Activated T-cell treated with anti-CD3 and anti-CD28 coated beads for 24 hours (primary cell): ENCODE measurements around the gene CA11.
"Not testable (repeated sequence)": the region's sequence is repeated elsewhere in the genome, so short reads cannot be mapped to it uniquely, and the experiment has no call there.

Source experiments
- DNase-seq: peaks from one replicate; pipeline ENCODE4 v3.0.0-alpha.2; 2020; ENCODE audit warnings: low read depth

Gene CA11

GRCh38 chr19:48646001-48646721 is at the start of gene CA11:
TSS of gene CA11 (minus strand) at chr19:48646187. CDS start at chr19:48645632, 555 bp downstream.
- DNase-seq: peak; percentile 86

- not testable (repeated sequence) for DNase-seq
Observed at GRCh38 chr19:48693629-48694028, 47.6 kb upstream of the CA11 start.

DNA sequence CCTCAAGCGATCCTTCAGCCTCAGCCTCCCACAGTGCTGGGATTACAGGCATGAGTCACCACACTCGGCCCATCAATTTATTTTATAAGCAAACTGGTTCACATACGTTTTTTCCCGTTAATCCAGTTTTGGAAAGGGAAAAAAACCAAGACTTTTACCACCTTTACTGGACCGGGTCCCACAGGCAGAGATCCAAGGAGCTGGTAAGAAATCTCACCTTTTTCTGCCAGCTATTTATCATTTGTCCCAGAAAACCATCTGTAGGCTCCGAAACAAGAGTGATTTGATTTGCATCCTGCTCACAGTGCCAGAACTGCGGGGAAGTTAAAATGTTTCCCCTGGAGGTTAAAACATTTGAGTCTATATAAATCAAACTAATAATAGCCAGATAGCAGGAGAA is 43.5 kb upstream of the CA11 start:
- DNase-seq: no peak

DNA sequence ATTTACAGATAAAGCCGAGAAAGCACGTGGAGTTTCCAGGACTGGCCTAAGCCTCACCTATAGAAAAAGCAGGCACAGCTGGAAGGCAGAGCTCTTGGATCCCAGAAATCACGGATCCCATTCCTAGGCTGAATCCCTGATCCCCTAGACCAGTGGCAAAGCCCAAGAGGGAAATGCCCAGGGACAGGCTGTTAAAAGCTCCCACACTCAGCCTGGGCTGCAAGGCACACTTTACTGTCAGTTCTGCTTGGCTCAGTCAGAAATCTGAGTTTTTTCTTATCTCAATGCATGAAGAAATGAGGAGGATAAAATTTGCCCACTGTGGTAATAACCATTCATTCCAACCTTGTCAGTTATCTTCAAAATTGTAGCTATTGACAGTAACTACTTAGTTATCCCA is 41.8 kb upstream of the CA11 start:
- no peak for DNase-seq

- not testable (repeated sequence) for DNase-seq
Observed at GRCh38 chr19:48686637-48687036, 40.6 kb upstream of the CA11 start.

GRCh38 chr19:48686088-48686487 is 40.1 kb upstream of the CA11 start:
- no peak for DNase-seq

- no peak for DNase-seq
Observed at GRCh38 chr19:48685583-48685982, 39.6 kb upstream of the CA11 start.

DNA sequence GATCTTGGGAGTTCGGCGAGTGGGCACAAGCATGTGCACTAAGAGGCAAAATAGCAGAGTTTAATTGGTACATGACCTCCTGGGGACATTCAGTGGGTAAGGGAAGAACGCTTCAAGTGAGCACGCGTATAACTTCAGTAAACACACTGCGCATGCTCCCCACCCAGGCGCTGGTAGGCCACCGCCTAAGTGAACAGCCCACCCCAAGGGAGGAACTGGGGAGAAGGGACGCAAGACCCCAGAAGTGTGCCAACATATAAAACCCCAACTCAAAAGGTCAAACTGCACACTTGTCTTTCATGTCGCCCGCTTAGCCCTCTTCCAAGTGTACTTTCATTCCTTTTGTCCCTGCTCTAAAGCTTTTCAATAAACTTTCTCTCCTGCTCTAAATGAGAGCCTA is 37.4 kb upstream of the CA11 start:
- peak; percentile 16 for DNase-seq

DNA sequence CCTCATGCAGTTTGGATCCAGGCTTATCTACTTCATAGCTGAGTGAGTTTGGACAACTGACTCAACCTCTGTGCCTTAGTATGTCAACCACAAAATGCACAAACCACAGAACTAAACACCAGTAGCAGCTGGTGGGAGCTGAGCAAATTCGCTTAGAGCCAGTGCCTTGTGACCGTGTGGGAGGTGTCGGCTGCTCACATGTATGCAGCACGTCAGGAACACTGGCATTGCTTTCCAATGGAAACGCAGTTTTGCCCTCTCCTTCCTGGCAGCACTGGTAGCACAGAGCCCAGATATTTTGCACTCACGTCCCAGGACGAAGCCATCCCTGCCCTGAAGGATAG is 35.1 kb upstream of the CA11 start:
- no peak for DNase-seq

DNA sequence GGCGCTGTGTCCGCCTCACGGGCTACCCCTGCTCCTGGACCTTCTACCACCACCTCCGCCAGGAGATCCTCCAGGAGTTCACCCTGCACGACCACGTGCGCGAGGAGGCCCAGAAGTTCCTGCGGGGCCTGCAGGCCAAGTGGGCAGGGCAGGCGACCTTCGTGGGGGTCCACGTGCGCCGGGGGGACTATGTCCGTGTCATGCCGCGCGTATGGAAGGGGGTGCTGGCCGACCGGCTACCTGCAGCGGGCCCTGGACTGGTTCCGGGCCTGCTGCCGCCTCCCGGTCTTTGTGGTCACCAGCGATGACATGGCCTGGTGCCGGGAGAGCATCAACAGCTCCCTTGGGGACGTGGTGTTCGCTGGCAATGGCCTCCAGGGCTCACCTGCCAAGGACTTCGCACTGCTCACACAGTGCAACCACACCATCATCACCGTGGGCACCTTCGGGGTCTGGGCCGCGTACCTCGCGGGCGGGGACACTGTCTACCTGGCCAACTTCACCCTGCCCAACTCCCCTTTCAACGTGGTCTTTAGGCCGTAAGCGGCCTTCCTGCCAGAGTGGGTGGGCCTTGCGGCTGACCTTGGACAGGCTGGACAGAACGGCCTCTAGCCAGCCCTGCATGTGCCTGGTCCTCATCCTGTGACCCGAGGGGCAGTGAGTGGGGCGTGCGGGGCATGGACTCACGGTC is 34.6 kb upstream of the CA11 start:
- no peak for DNase-seq

- DNase-seq: not testable (repeated sequence)
Observed at GRCh38 chr19:48680006-48680405, 34.0 kb upstream of the CA11 start.

DNA sequence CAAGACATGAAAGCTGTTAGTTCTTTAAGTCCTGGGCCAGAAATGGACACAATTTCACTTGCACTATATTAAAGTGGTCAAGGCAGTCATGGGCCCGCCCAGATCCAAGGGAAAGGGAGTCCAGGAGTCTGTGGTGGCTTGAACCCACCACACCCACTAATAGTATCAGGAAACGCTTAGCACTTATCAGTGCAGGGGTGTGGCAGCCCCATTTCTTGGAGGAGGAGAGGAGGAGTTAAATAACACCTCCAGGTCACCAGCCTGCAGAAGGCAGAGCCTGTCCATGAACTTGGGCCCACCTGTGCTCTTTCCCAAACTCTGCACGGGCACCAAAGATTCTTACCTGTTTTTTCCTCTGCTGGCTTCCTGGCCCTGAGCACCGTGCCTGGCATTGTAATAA is 32.2 kb upstream of the CA11 start:
- DNase-seq: no peak

DNA sequence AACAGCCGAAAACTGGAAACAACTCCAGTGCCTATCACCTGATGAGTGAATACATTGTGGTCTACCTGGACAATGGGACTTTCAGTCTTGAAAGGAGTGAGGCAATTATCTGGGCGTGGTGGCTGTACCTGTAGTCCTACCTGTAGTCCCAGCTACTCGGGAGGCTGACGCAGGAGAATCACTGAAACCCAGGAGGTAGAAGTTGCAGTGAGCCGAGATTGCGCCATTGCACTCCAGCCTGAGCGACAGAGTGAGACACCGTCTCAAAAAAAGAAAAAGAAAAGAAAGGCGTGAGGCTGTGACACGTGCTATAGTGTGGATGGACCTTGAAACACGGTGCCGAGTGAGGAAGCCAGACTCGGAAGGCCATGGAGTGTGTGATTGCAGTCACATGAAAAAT is 30.9 kb upstream of the CA11 start:
- DNase-seq: no peak

- DNase-seq: no peak
Observed at GRCh38 chr19:48676487-48676886, 30.5 kb upstream of the CA11 start.

- peak; percentile 65 for DNase-seq
Observed at GRCh38 chr19:48674921-48675824, 29.2 kb upstream of the CA11 start.

DNA sequence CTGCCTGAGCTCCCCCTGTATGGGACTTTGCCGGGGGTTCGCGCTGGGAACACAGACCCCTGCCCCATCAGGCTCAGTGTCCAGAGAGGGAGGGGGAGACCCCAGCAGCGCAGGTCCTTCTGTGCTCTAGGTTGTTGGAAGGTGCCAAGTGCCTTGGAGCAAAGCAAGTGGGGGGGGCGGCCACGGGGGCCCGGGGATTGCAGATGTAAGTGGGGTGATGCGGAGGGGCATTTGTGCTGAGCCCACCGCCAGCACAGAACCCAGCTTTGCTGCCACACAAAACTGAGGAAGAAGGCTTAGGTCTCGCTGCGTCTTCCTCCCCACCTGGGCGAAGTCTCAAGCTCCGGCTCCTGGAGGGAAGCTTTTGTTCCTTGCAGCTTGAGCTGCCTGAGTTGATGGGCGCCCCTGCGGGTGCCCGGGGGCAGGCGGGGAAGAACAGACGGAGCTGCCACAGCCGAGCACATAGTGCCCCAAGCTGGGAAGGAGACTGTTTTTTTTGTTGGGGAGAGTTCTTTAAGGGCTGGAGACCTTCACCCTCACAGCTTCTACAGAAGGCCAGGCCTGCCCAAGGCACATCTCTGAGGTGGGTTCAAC is 28.3 kb upstream of the CA11 start:
- no peak for DNase-seq

GRCh38 chr19:48673436-48674100 is 27.6 kb upstream of the CA11 start:
- DNase-seq: no peak

DNA sequence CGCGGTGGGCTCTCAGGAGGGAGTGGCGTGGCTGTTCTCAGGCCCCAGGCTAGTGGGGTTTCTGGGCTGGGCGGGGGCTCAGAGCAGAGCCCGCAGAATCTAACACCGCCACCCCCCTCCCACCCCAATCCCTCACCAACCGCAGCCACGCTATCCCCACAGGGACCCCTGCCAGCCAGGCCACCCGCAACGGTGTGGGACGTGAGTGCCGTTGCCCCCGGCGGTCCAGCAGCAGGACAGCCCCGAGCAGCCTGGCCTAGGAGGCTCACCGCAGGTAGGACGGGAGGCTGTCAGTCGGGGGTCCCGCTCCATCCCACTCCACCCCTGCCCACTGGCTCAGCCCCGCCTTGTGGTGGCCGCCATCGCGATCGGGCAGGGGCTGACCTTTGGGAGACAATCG is 27.0 kb upstream of the CA11 start, which contains the start of gene NTN5:
NTN5 (minus strand) TSS at position 24 of the 400 bp plus-strand sequence. CDS start 2,031 bp downstream, outside the sequence.
- no peak for DNase-seq

GRCh38 chr19:48671446-48671995 is 25.5 kb upstream of the CA11 start:
- no peak for DNase-seq

- DNase-seq: no peak
Observed at GRCh38 chr19:48670699-48671445, 24.9 kb upstream of the CA11 start.
